Testis (tissue), 2 donors: ENCODE measurements around the gene CBY1.

Source experiments
- CTCF ChIP-seq, 3 experiments: fragments of 450-650 bp in 2 of 3; fragments of 200-600 bp in 1 of 3; sonication (generic) in 1 of 3; IDR thresholded peaks; one replicate each; pipeline ENCODE4 v1.5.1; 2016 to 2019; ENCODE audit warnings: antibody characterized with exemption in 3 of 3, mild to moderate bottlenecking in 2 of 3, moderate library complexity in 1 of 3
- POLR2A ChIP-seq: fragments of 450-650 bp; IDR thresholded peaks from one replicate; pipeline ENCODE4 v1.6.1; 2017; ENCODE audit warnings: antibody characterized with exemption, mild to moderate bottlenecking, moderate library complexity

DNA sequence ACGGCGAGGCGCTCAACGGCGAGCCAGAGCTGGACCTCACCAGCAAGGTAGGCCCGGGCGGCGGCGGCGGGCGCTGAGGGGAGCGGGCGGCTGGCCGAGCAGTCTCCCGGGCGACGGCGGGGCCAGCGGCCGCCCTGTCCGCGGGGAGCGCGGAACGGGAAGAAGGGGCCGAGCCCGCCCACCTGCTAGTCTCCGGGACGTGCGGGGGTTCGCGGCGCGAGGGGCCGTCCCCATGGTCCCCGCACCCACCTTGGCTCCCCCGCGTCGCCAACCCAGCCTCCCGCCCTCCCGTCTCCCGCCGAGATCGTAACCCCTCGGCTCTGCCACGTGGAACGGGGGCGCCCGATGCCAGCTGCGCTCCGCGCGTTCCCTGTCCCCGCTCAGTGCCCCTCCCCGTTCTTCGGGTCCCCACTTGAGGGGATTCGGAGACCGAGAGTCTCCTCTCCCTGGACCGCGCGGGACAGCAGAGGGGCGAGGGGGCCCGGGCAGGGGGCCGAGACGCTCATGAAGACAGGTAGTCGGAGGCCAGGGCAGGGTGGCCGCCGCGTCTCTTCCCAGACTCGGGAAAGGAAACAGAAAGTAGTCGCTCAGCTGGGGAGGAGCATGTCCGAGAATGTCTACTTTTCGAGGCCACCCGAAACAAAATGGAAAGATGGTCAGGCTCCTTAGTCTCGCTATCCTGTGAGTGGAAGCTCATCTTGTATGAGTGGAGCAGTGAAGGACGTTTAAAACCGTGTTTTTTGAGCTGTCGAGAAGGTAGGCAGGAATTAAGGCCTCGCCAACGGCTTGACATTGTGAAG is 49.9 kb downstream of the CBY1 start:
- TF ChIP-seq CTCF (IDR thresholded peaks at IDR 0.05) (peak in 1 of 3 experiments; percentile 0), POLR2A (no peak)
